PC-9 (cell line): ENCODE data around the gene PSMB7.

ENCODE experiments used
- CTCF ChIP-seq: fragments of 200-600 bp; sonication (generic); conservative IDR thresholded peaks from 2 replicates; pipeline ENCODE4 v1.6.1; 2017; ENCODE audit warnings: mixed run types, antibody characterized with exemption, mild to moderate bottlenecking, moderate library complexity
- EZH2 ChIP-seq: fragments of 200-600 bp; sonication (generic); IDR thresholded peaks from 2 replicates; pipeline ENCODE4 v1.8.0; 2017; ENCODE audit warnings: antibody characterized with exemption, low read depth

GRCh38 chr9:124329206-124329792 lies 85.9 kb downstream of the PSMB7 start:
- TF ChIP-seq CTCF (no peak), EZH2 (no peak)
